NCI-H2107 (cell line): Measurements from ENCODE around the gene FAM107A.

Experiments
- DNase-seq: peaks from one replicate; lab custom pipeline; 2025; lab: John Stamatoyannopoulos, UW

Gene FAM107A, protein sequence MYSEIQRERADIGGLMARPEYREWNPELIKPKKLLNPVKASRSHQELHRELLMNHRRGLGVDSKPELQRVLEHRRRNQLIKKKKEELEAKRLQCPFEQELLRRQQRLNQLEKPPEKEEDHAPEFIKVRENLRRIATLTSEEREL

DNA sequence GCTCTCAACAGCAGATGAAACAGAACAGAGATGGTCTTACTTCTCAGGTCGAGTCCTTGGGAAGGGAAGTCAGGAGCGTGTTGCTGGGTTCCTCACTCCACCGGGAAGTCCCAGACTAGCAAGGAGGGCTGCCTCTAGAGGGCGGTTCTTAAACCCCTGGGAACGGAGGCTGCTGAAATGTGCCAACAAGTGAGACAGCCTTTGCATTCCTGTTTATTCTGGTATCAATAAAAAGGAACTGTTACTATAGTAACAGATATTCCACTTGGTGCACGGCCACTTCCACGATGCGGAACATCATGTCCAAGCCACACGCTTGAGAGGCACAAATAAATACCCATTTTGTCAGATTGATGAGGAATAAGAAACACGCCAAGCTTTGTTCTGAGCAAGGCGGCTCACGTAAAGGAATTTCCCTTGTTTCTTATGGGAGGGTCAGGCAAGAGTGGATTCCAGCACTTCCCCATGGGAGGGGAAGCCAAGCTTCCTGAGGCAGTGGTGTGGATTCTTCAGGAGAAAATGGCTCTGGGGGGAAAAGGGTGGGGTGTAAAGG lies at the start of gene FAM107A:
TSS of gene FAM107A (minus strand) at position 123 of the 553 bp plus-strand sequence. CDS start 7,531 bp downstream, outside the sequence.
- no peak for DNase-seq

DNA sequence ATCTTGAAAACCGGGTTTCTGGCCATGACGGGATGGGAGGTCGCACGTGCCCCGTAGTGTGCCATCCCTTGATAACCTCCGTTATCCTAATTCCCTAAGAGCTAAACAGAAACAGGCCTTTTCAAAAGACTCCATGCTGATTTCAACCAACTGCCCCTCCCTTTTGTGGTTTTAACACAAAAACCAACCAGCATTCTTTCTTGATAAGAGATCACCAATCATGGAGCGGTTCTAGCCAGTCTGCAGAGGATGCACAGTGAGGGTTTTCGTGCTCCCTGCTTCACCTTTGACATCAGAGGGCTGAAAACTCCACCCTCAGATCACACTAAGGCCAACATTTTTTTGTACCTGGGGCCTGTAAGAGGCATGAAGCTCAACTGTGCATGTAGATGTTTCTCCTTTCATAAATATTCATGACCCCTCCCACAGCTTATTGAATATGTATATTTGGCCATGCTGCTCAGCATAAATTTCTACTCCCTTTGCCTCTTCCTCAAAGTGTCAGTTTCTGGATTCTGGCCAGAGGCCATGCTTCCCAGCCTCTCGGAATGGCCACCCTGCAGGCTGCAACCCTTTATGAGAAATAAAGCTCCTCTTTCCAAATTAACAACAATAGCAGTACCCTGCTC lies 48.1 kb upstream of the FAM107A start:
- DNase-seq: no peak

DNA sequence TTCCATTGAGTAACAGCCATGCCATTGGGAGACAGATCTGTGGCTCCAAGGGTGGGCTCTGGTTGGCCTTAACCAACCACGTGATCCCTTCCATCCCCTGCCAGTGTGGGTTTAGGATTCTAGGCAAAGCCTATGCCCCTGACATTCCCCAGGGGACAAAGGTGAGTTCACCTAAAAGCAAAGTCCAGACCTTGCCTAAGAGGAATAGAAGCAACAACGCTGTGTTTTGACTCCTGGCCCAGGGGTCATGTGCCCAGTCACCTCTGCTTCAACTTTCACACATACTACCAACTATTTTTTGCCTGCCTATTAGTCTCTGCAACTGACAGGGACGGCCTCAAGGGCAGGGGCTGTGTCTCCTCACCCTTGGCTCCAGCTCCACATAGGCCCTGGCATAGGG lies 47.4 kb upstream of the FAM107A start:
- no peak for DNase-seq

DNA sequence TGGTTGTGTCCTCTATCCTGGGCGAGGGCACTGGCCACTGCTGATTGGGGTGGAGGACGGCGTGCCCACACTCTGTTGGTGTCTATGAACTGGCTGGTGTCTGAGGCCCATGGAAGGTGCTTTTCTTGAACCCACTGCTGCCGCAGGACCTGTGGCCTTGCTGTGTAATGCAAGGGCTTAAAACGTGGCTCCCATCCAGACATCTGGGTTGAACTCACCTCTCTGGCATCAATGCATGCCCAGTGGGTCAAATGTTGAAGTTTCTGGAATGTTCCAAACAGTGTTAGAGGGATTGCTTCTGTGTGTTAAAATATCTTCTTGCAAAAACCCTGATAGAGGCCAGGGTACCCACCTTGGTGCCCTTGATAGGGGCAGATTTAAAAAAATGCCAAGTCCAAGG lies 46.8 kb upstream of the FAM107A start:
- no peak for DNase-seq

DNA sequence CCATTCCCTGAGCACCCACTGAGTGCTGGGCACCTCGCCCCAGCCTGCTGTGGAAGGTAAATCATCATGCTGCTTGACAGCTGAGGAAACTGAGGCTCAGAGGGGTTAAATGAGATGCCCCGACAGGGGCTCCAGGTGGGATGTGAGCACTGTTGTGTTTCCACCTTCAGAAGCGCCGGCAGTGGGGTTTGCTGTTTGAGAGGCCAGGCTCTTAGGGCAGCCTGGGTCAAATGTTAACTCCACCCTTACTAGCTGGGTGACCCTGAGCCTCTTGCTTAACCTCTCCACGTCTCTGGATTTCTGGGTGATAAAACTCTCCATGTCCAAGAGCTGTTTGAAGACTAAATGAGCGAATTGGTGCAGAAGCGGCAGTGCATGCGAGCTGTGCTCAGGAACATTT lies 46.3 kb upstream of the FAM107A start:
- DNase-seq: no peak

DNA sequence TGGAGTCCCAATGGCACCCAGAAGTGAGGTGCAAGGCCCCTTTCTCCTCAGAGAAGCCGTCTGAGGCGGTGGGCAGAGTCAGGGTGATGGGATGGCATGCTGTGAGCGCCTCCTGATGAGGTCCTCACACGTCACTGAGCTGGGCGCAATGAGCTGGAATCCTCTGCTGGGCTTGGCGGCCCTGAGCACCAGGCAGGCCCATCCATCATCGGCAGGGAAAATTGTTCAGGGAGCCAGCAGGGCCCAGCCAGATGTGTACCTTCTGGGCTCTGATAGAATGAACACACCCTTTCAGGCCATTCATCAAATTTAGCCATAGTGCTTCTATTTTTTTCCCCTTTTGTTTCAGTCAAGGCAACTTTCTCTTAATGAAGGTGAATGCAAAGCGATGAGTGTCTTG lies 45.7 kb upstream of the FAM107A start:
- DNase-seq: no peak

DNA sequence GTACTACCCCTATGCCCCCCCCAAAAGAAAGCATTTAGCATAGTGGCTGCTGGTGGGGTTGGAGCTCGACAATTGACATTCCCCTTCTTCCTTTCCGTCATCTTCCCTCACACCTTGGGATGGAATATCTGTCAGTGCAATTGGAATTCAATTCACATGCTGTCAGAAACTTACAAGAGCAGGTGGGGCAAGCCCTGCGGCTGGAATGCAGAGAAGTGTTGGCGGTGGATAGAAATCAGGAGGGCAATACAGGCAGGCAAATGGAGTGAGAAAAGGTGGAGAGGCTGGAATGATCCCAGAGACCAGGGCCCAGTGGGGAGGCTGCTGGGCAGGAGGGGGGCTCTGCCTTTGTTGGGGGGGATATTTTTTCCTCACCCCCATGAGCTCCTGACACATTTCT lies 45.2 kb upstream of the FAM107A start:
- no peak for DNase-seq

DNA sequence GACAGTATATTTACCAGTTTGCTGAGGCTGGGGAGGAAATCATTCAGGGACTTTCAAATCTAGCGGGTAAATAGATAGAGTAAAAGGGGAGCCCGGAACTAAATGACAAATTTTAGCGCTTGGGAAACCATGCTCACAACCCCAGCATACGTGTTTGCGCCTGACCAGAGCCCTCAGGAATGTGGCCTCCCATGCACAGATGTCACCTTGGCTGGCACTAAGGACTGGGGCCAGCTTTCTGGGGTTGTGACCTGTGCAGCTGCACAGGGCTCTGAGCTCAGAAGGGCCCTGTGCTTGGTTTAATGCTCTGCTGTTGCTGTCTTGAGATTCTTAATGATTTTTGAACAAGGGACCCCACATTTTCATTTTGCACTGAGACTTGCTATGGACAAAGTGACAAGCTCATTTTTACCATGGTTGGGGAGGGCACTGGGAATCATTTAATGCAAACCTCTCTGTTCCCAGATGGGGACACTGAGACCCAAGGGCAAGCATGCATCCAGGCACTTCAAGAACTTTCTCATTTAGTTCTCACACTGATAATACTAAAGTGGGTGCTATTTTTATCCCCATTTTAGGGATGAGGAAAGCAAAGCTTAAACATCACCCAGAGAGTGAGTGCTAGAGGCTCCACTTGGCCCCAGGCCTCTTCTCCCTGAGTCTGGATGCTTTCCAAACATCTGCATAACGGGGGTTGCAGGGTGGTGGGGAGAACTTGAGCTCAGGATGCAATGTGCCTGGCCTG lies 44.1 kb upstream of the FAM107A start:
- no peak for DNase-seq

DNA sequence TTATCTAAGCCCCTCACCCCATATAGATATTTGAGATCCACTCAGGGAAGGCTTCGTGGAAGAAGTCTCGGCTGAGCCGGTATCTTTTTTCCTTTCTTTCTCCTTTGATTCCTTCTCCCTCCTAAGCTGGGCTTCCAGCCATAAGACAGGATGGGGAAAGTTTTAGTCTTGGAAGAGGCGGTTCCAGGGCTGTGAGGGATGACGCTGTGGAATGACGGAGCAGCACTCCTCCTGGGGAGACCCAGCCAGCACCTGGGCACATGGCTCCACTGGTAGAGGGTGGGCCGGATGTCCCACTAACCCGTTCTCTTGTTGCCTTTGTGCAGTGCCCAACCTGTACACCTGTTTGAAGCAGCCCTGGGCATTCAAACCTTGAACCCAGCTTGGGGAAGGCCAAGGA lies 43.2 kb upstream of the FAM107A start:
- DNase-seq: no peak

DNA sequence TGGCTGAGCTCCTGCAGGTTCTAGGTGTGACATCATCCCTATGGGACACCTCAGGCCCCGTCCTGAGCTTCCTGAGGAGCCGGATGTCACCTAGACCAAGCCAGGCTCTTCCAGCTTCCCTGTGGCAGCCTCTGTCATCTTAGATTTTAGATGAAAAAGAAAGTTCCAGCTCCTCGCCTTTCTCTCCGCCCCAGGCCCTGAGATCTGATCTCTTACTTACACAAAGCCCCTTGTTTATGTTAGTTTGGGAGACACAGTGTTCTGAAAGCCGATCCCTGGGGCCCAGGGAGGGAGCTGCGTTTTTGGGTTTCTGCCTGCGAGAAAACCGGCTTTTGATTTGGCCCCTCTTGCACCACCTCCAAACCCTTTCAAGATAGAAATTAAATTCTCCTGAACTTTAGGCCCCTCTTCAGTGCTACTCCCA lies 40.2 kb upstream of the FAM107A start:
- no peak for DNase-seq

DNA sequence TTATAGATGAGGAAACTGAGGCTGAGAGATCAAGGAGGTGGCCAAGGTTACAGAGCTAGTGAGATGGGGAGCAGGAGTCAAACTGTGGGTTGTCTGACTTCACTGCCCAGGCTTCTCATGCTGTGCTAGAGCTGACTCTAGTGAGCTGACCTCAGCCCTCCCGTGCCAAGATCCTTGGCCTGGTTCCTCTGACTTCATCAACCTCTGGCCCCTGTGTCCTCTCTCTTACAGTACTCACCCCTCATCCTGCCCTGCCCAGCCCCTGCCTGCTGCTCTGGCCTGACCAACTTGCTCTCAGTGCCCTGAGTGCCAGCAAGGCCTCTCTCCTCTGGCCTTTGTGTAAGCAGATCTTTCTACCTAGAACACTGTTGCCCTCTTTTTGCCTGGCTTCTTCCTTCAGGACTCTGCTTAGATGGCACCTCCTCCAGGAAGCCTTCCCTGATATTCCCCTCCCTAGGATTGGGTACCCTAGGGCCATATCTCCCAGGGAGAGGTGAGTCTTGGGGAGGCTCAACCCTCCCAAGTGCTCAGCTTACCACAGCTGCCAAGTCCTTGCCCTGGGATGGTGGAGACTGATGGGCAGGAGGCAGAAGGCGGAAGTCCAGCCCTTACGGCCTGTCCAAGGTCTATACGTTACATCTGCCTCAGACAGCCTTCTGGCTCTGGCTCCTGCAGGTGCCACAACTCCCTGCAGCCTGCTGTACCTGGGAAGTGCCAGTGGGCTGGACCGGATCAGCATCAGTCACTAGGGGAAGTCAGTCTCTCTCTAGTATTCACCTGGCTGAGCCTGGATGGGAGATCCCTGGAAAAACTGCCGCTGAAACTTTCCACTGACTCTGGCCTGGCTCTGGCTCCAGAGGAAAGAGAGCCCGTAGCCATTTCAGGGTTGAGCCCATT lies 36.3 kb upstream of the FAM107A start:
- no peak for DNase-seq

DNA sequence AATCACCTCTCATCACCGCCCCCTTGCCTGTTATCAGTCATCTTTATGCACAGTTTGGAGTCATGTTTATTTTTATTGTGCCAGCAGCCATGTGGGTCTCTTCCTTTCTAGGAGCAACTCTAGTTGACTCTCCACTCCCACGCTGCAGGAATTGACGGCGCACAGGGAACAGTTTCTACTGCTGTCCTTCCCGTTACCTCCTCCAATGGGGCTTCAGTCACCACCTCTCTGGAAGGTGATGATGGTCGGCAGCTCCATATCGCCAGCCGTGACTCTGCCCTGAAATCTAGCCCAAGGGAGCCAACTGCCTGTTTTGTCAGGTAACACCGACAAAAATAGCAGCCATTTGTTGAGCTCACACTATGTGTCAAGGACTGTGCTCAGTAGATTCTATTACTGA lies 35.6 kb upstream of the FAM107A start:
- no peak for DNase-seq

DNA sequence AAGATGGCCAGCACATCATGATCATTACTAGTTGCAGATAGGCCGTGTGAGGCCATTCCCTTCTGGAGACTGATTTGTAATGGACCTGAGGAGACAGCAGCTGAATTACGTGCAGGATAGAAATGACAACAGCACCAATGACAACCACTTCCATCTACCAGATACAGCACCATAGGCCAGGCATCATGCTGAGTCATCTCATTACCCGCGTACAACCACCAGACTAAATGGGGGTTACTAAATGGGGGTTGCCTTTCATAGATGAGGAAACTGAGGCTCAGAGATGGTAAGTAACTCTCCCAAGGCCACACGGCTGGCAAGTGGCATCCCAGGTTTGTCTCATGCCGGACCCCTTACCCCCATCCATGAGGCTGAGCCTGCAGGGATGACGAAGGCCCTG lies 32.8 kb upstream of the FAM107A start:
- no peak for DNase-seq

DNA sequence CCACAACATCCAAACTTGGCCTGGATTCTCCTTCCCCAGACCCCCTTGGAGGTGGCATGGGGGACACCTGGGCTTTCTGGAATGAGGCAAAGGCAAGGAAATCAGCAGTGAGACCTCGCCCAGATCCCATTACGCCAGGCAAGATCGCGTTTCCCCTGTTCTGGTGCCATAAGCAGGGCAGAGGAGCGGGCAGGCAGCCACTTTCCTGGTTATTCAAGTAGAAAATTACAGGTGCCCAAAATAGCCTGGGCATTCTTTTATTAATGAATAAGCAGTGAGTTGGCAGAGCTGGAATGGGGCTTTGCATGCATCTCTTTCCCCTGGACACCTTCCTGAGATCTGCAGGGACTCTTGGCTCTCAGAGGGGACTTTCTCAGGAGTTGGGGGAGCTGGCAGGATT lies 31.5 kb upstream of the FAM107A start:
- DNase-seq: peak; percentile 17

DNA sequence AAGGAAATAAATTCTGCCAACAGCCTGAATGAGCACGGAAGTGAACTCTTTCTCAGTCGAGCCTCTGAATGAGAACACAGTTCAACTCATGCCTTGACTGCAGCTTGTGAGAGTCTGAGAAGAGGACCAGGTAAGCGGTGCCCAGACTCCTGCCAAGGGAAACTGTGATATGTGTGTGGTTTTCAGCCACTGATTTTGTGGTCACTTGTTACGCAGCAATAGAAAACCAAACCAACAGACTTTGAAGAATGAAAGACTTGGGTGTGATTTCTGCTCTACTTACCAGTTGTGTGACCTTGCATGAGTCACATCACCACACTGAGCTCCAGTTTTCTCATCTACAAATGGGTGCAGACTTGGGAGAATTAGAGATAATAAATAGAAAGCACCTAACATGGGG lies 30.6 kb upstream of the FAM107A start:
- DNase-seq: no peak

DNA sequence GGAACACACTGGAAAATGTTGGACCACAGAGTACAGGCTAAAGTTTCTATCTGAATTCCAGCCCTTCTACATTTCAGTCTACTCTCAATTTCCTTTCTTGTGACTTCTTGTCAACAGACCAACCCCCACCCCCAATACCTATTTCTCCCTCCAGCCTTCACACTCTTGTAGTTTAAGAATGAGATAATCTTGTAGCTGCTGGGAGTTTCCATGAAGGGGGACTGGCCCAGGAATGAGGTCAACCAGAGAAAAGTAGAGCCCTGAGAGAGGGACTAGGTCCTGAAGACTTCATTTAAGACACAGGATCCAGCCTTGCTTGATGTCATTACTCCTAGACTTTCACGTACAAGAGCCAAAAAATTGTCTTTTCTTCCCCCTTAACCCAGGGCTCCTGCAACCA lies 29.5 kb upstream of the FAM107A start:
- no peak for DNase-seq

DNA sequence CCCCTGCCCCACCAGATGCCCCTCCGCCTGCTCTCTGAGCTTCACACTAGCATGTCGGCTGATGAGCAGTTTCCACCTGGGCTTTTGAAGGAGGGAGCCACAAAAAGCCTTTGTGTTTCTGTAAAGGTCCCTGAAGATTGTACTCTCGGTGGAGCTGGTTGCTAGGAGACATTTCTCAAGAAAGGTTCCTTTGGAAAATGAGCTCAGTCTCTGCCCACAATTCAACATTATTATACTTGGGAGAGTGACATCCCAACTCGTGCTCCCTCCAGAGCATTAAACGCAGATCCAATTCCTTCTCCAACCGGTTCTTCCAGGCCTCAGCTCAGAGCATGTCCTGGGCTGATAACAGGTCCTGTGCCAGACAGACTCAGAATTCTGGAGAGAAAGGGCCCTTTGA lies 26.8 kb upstream of the FAM107A start:
- no peak for DNase-seq

DNA sequence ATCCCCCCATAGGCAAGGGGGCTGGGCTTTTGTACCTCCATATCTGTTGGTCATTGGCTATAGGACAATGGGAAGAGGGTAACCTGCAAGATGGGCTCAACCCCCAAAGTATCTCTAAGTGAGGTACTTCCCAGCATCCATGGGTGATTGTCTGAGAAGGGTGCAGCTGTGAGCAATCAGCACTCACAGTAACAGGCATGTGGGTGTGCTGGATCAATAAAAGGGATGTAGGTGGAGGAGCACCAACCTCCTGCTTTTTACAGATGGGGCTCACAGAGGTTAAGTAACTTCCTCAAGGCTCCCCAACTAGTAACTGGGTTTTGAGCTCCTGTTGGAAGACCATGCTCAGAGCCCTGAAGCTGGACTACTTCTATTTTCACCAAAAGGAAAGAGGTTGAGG lies 26.4 kb upstream of the FAM107A start:
- DNase-seq: no peak

DNA sequence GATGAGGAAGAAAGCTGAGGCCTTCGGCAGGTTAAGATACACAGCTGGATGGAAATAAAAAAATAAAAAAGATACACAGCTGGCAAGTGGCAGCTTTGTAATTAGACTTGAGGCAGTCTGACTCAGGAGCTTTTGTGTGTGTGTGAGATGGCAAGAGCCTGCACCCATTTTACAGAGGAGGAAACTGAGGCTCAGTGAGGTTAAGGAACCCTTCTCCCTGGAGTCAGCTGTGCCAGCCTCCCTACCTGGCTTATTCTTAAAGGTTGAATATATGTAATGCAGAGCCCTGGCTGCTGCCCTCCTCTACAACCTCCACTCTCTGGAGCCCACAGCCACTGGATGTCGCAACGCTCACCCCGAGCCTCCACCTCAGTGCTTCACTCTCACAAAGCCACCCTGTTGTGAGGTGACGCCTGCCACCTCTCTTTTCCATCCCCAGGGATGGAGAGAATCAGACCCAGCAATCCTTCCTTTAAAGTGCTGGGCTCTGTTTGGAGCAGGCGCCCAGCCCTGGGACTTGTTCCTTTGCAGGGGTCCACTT lies 20.6 kb upstream of the FAM107A start:
- peak; percentile 43 for DNase-seq

DNA sequence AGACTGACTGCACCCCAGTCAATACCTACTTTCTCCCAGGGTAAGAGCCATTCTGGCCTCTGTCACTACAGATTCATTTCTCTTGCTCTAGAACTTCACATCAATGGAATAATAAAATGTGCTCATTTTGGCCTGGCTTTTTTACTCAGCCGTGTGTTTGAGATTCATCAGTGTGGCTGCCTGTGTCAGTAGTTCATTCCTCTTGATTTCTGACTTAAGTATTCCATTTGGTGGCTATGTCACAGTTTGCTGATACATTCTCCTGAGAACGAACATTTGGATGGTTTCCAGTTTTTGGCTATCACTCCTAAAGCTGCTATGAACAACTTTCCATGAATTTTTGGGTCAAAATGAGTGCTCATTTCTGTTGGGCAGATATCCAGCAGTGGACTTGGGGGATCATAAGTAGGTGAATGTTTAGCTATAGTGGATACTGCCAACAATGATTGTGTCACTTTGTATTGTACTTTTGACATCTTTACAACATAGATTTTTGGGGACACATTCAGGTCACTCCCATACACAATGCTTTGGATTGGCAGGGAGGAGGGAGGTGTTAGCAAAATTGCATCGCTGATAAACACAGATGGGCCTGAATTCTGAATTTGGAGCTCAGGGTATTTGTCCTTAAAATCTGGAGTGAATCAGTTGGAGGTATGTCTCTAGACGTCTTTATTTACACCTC lies 19.8 kb upstream of the FAM107A start:
- no peak for DNase-seq

DNA sequence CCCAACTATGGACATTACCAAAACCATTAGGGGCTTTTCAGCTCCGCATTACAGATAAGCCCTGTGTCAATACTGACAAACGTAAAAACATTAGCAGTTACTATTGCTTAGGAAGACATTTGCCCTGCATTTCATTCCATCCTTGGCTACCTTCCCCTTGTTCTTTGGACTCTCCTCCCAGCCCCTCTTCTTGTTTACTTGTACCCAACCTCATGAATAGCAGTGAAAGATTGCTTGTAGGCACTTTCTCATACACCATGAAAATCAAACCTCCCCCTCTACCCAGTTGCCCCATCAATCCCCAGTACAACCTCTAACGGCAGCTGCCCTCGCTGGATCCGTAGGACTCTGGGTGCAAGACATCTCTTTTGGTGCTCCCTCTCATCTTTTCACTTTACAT lies 16.9 kb upstream of the FAM107A start:
- no peak for DNase-seq
